Left ventricle myocardium inferior (tissue), 1 donor: ENCODE results near the gene PRCD. TPM values are rescaled to one million over a fixed set of nuclear protein-coding genes. Genes with fewer than 3 reads are reported as not detected.

ENCODE experiments used
- DNase-seq: peaks from one replicate; pipeline ENCODE4 v3.0.0-alpha.2; 2020
- H3K27ac ChIP-seq: fragments of 200-600 bp; replicated peaks from 2 replicates; pipeline ENCODE4 v1.8.0; 2021
- H3K27me3 ChIP-seq: fragments of 200-600 bp; 2 replicates; pipeline ENCODE4 v1.8.0; 2021; ENCODE audit warnings: low read depth
- H3K36me3 ChIP-seq: fragments of 200-600 bp; 2 replicates; pipeline ENCODE4 v1.8.0; 2021
- H3K4me1 ChIP-seq: fragments of 200-600 bp; 2 replicates; pipeline ENCODE4 v1.8.0; 2021
- H3K4me3 ChIP-seq: fragments of 200-600 bp; 2 replicates; pipeline ENCODE4 v1.8.0; 2021; ENCODE audit warnings: mild to moderate bottlenecking, moderate library complexity
- H3K9me3 ChIP-seq: fragments of 200-600 bp; replicated peaks from 2 replicates; pipeline ENCODE4 v1.8.0; 2021
- CTCF ChIP-seq: fragments of 200-600 bp; IDR thresholded peaks from 2 replicates; pipeline ENCODE4 v1.8.0; 2021; ENCODE audit warnings: antibody characterized with exemption, mild to moderate bottlenecking, borderline replicate concordance
- intact Hi-C: fragments of 100-400 bp; cut with micrococcal nuclease; formaldehyde crosslinking; loops from one replicate; pipeline ENCODE4 v1.11.0; 2022
- total RNA-seq: library from RNA; stranded (reverse); fragmentation: NEBNext Ultra II Directional; extraction: Animal tissue kit (Norgen Biotek cat#: 25700); gene quantifications from one replicate; pipeline ENCODE4 v1.2.1, GENCODE V29; 2021
- donor health status: DM: no; HTN: yes; CAD: no; lungs with severe emphysema.

Gene PRCD
- total RNA-seq, 1 donor from 2014 or later, result 3.9 TPM

GRCh38 chr17:76582660-76583059 is 42.8 kb downstream of the PRCD start:
- no peak overlapping the region for H3K27ac ChIP-seq
- intact Hi-C loops, result no loop called here
- no peaks in the 10 kb centered on the region for H3K36me3 ChIP-seq
- H3K4me1 ChIP-seq, result peaks cover 29% of the 10 kb centered on the region
- H3K27me3 ChIP-seq, result peaks cover 19% of the 10 kb centered on the region
- no peak for TF ChIP-seq CTCF
- no peaks in the 10 kb centered on the region for H3K9me3 ChIP-seq
- DNase-seq, result no peak
- no peak overlapping the region for H3K4me3 ChIP-seq

- Histone ChIP-seq H3K4me3 (peak overlapping the region; percentile 82), H3K4me1 (peaks cover 29% of the 10 kb centered on the region), H3K9me3 (no peaks in the 10 kb centered on the region), H3K36me3 (no peaks in the 10 kb centered on the region), H3K27me3 (peaks cover 32% of the 10 kb centered on the region), H3K27ac (peak overlapping the region; percentile 68)
- intact Hi-C loops, result no loop called here
- no peak for TF ChIP-seq CTCF
- no peak for DNase-seq
These were observed 44.7 kb downstream of the PRCD start for GRCh38 chr17:76584427-76585032.

GRCh38 chr17:76585033-76585648 is 45.3 kb downstream of the PRCD start:
- Histone ChIP-seq H3K9me3 (no peaks in the 10 kb centered on the region), H3K27me3 (peaks cover 32% of the 10 kb centered on the region), H3K36me3 (no peaks in the 10 kb centered on the region), H3K27ac (peak overlapping the region; percentile 68), H3K4me3 (peak overlapping the region; percentile 82), H3K4me1 (peaks cover 29% of the 10 kb centered on the region)
- no peak for DNase-seq
- TF ChIP-seq CTCF, result no peak
- intact Hi-C loops, result no loop called here

GRCh38 chr17:76585649-76586593 is 46.1 kb downstream of the PRCD start, which contains the start of gene ST6GALNAC2:
ST6GALNAC2 (minus strand) TSS chr17:76585860; CDS start chr17:76585808, 52 bp downstream.
- Histone ChIP-seq H3K36me3 (no peaks in the 10 kb centered on the region), H3K4me1 (peaks cover 29% of the 10 kb centered on the region), H3K27ac (peak within 1 kb of the TSS; percentile 68), H3K9me3 (no peaks in the 10 kb centered on the region), H3K4me3 (peak within 1 kb of the TSS; percentile 82), H3K27me3 (peaks cover 34% of the 10 kb centered on the region)
- peak; percentile 69 for DNase-seq
- intact Hi-C loops, result no loop called here
- peak; percentile 63 for TF ChIP-seq CTCF

GRCh38 chr17:76586741-76587487 is 47.1 kb downstream of the PRCD start:
- Histone ChIP-seq H3K9me3 (no peaks in the 10 kb centered on the region), H3K4me3 (no peak overlapping the region), H3K4me1 (peaks cover 29% of the 10 kb centered on the region), H3K27ac (no peak overlapping the region), H3K27me3 (peaks cover 41% of the 10 kb centered on the region), H3K36me3 (no peaks in the 10 kb centered on the region)
- intact Hi-C loops, result no loop called here
- no peak for DNase-seq
- no peak for TF ChIP-seq CTCF
